HFF-Myc (cell line): Measurements from ENCODE around the gene LIMA1.

Experiments
- DNase-seq: peaks from one replicate; pipeline ENCODE4 v3.0.0-alpha.2; 2011; ENCODE audit warnings: low read depth; ENCODE audit errors: extremely low read depth
- H3K4me3 ChIP-seq: replicated peaks from 2 replicates; pipeline ENCODE4 v1.5.1; 2011; ENCODE audit warnings: low read depth, mild to moderate bottlenecking, control low read depth, low read length
- TF ChIP-seq, protein P1 (sequence below): IDR thresholded peaks from 2 replicates; pipeline ENCODE4 v1.5.1; 2012; ENCODE audit warnings: mild to moderate bottlenecking, low read depth, low read length, control low read depth; ENCODE audit errors: missing control alignments

Gene LIMA1

DNA sequence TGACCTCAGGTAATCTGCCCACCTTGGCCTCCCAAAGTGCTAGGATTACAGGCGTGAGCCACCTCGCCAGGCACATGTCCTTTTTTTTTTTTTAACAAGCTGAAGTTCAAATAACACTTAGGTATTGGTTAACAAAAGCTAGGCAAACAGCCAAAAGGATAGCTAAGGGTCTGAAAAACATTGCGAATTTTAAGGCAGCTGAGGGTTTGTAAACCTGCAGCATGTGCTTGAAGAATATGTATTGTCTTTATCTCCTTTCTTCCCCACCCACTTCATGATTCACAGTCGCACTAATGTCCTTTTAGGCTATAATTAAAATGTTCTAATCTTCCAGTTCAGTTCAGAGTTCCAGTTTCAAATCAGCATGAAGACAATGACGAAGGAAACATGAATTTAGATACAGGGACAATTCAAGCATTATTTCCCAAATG, 86.0 kb downstream of the LIMA1 start:
- H3K4me3 ChIP-seq: no peak overlapping the region
- TF ChIP-seq, protein P1, sequence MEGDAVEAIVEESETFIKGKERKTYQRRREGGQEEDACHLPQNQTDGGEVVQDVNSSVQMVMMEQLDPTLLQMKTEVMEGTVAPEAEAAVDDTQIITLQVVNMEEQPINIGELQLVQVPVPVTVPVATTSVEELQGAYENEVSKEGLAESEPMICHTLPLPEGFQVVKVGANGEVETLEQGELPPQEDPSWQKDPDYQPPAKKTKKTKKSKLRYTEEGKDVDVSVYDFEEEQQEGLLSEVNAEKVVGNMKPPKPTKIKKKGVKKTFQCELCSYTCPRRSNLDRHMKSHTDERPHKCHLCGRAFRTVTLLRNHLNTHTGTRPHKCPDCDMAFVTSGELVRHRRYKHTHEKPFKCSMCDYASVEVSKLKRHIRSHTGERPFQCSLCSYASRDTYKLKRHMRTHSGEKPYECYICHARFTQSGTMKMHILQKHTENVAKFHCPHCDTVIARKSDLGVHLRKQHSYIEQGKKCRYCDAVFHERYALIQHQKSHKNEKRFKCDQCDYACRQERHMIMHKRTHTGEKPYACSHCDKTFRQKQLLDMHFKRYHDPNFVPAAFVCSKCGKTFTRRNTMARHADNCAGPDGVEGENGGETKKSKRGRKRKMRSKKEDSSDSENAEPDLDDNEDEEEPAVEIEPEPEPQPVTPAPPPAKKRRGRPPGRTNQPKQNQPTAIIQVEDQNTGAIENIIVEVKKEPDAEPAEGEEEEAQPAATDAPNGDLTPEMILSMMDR: no peak
- DNase-seq: no peak

DNA sequence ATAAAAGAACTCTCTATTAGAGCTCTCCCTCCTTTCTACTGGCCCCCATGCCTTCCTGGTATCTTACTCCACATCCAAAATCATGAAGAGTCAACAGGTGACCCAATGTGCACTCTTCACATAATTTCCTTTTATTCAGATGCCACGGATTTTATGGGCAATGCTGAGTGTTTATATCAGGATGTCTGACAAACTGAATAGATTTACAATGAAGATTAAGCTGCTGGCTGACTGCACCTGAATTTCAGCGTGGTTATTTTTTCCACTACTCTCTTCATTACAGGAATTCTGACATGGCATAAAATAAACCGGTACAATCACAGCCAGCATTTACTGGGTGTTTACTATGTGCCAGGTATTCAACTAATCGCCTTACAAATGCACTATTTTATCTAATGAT, 86.8 kb downstream of the LIMA1 start:
- DNase-seq: no peak
- TF ChIP-seq, protein P1: no peak

DNA sequence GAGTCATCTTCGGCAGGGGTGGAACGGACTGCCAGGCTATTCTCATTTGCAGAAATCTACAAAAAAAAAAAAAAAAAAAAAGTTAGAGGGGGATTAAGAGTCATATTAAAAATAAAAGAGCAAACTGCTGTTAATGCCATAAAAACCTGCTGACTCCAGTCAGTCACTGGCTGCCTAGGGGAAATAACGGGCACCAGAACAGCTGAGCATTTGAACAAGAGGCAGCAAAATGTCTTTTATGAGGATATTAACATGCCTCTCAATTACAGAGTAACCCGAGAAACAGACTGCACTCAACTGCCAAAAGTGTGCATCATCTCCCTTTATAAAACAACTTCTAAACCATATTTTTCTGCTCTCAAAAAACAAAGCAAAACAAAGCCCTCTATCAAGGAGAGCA, 87.5 kb downstream of the LIMA1 start:
- no peak overlapping the region for H3K4me3 ChIP-seq
- no peak for DNase-seq
- TF ChIP-seq, protein P1: no peak

More for the DNA sequence above, 86.8 kb downstream of the LIMA1 start:
- H3K4me3 ChIP-seq: no peak overlapping the region

DNA sequence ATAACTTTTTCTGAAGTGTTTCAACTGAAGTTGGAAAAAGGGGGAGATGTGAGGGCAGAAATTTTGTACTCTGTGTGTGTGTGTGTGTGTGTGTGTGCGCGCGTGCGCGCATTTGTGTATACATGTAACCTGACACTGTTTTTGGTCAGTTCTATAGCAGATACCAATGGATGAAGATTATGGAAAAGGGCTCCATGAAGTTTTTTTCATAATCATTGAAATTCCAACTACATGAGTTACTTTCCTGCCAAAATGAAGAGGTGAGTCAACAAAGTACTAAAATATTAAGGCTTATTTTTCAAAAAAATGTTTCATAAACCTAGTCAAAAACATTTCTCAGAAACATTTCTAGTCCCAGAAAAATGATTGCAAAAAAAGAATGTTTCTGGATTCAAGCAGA, 90.4 kb downstream of the LIMA1 start:
- no peak for DNase-seq
- H3K4me3 ChIP-seq: no peak overlapping the region
- TF ChIP-seq, protein P1: no peak

DNA sequence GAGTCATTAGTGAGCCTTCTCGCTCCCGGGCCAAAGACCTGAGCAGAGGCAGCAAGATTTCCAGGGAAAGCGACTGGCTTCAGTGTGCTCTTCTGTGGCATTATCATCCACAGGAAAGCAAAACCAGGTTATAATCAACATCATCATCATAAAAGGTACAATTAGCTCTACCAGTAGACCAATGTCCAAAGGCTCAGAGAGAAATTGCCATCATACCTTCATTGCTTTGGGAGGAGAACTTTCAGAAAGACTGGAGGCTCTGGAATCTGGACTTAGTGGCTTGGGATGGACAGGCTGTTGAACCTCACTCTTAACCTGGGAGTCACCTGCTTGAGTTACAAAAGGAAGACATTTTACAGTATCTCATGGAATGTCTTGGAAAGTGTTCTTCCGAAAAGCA, 91.1 kb downstream of the LIMA1 start:
- no peak overlapping the region for H3K4me3 ChIP-seq
- DNase-seq: no peak
- TF ChIP-seq, protein P1: no peak

DNA sequence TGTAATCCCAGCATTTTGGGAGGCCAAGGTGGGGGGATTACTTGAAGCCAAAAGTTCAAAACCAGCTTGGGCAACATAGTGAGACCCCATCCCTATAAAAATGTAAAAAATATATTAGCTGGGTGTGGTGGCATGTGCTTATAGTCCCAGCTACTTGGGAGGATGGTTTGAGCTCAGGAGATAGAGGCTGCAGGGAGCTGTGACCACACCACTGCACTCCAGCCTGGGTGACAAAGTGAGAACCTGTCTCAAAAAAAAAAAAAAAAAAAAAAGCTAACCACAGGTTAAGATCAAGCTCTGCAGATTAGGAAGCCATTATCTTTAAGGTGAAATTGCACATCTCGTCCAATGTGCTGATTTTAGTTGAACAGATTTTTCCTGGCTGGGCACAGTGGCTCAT, 92.5 kb downstream of the LIMA1 start:
- no peak for DNase-seq
- TF ChIP-seq, protein P1: no peak
- H3K4me3 ChIP-seq: no peak overlapping the region

DNA sequence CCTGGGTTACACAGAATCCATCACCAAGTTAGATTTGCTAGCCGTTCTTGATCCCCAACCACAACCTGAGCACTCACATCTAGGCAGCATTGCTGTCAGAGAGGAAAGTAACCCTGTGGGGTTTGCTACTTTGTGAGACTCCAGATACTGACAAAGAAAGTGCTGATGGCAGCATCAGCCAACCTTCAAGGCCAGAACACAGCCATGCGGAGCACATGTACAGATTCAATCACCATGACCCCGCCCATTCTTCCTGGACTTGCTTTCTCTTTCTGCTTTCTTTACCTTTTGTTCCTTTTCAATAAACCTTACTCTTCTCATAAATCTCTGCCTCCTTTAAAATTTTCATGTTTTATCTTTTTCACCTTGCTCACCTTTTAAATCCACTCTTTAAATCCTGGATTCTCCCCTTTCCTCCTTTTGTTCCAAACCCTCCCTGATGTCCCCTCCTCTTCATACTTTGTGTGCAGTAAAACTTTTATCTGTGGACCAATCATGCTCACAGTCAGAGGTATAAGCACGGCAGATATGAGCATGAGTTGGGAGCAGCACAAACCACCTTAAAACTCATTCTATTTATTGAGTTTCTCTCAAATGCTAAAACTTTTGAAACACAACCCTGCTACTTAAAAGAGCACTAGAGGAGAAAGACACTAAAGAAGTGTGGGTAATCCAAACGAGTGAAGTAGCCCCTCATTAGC, 94.3 kb downstream of the LIMA1 start:
- no peak for DNase-seq
- no peak overlapping the region for H3K4me3 ChIP-seq
- TF ChIP-seq, protein P1: no peak
